Esophagus squamous epithelium (tissue), 4 donors: ENCODE measurements around the gene ANO5.

Experiments used
- POLR2A ChIP-seq, 4 donors: fragments of 450-650 bp; IDR thresholded peaks; one replicate each; pipeline ENCODE4 v1.6.1; 2017; ENCODE audit warnings: antibody characterized with exemption in 4 of 4, mild to moderate bottlenecking in 4 of 4, moderate library complexity in 3 of 4
- TF ChIP-seq, protein P1 (sequence below), 6 experiments: fragments of 450-650 bp in 4 of 6; fragments of 200-600 bp in 2 of 6; sonication (generic) in 2 of 6; IDR thresholded peaks; one replicate each; pipeline ENCODE4 v1.5.1; 2016 to 2019; ENCODE audit warnings: antibody characterized with exemption in 6 of 6, mild to moderate bottlenecking in 4 of 6, moderate library complexity in 4 of 6

DNA sequence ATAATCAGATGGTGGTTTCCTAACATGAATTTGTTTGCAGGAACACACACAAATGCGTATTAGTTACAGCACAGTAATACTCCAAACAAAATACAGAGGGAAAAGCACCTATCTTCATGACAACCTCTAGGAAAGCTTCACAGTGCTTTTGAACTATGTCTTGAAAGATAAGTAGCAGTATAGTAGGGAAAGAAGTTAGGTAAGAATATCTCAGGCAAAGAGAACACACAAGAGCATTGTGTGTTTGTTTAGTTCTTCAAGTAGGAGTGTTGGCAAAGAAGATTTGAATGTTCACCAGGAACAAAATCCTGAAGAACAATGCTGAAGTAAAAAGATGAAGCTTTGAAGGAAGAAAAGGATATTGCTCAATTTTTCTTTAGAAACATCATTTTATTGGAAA lies 54.1 kb downstream of the ANO5 start:
- TF ChIP-seq, protein P1, sequence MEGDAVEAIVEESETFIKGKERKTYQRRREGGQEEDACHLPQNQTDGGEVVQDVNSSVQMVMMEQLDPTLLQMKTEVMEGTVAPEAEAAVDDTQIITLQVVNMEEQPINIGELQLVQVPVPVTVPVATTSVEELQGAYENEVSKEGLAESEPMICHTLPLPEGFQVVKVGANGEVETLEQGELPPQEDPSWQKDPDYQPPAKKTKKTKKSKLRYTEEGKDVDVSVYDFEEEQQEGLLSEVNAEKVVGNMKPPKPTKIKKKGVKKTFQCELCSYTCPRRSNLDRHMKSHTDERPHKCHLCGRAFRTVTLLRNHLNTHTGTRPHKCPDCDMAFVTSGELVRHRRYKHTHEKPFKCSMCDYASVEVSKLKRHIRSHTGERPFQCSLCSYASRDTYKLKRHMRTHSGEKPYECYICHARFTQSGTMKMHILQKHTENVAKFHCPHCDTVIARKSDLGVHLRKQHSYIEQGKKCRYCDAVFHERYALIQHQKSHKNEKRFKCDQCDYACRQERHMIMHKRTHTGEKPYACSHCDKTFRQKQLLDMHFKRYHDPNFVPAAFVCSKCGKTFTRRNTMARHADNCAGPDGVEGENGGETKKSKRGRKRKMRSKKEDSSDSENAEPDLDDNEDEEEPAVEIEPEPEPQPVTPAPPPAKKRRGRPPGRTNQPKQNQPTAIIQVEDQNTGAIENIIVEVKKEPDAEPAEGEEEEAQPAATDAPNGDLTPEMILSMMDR (IDR thresholded peaks at IDR 0.05), result no peak
- no peak for TF ChIP-seq POLR2A (IDR thresholded peaks at IDR 0.05)
